ENCODE results near the gene DDR2.
"Not testable (repeated sequence)": the region's sequence is repeated elsewhere in the genome, so short reads cannot be mapped to it uniquely, and the experiment has no call there.

GRCh38 chr1:162788783-162789182 is 156.5 kb downstream of the DDR2 start:
- not testable (repeated sequence) for TF ChIP-seq CTCF, POLR2A (IDR thresholded peaks at IDR 0.05)

All from lower leg skin (tissue), 3 donors.